GM19023 (cell line): ENCODE results near the gene ADCY4.
A peak's percentile ranks its signal among the peaks of the same experiment; 100 is the strongest.
"Not testable (repeated sequence)": the region's sequence is repeated elsewhere in the genome, so short reads cannot be mapped to it uniquely, and the experiment has no call there.

ENCODE experiments used
- ATAC-seq: cut with Tn5 transposase; IDR thresholded peaks from one replicate; pipeline ENCODE4 v1.9.1; 2021; ENCODE audit warnings: mild to moderate bottlenecking, moderate library complexity; ENCODE audit not compliant: unreplicated experiment

ADCY4 gene

DNA sequence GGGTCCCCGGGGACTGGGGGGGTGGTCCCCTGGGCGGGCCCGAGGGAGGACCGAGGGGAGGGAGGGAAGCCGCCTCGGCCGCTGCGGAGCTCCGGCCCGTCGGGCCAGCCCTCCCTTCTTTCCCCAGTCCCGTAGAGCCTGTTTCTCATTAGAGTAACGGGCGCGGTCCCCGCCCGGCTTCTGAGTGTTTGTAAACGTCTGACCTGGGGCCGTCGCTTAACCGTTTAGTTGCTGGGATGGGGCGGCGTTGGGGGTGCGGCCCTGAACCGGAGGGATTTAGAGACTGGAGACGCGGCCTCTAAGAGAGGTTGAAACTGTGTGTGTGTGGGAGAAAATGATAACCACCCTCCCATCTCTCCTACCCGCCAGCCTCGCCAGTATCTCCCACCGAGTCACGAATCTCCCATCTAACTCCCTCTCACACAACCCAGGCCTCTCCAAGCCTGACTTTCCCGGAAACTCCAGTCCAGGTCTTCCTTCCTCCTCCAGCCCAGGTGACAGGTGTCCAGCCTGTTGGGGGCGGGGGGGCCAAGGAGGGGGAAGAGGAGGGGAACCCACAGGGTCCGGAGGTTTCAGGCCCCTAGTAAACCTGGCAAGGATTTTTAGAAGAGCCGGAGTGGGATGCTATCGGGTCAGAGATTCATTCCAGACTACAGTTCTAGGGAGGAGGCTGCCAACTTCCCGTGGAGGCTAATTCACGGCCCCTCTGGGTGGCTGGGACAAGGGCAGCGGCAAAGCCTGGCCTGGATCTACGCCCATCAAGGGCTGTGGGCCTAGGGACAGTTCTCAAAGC, 32.0 kb upstream of the ADCY4 start:
- peak; percentile 59 for ATAC-seq

DNA sequence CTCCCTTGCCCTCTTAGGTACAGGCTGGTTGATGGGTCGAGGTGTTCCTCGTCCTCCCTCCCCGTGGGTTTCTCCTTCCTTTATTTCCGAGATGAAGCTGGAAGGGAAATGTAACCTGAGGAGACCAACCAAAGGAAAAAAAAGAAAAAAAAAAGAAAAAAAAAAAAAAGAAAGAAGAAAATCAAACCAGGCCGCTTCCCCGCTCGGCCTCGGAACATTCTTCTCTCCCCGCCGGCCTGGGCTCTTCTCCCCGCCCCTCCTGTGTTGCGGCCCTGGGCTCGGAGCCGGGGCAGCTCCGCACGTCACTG, 31.5 kb upstream of the ADCY4 start:
- no peak for ATAC-seq

DNA sequence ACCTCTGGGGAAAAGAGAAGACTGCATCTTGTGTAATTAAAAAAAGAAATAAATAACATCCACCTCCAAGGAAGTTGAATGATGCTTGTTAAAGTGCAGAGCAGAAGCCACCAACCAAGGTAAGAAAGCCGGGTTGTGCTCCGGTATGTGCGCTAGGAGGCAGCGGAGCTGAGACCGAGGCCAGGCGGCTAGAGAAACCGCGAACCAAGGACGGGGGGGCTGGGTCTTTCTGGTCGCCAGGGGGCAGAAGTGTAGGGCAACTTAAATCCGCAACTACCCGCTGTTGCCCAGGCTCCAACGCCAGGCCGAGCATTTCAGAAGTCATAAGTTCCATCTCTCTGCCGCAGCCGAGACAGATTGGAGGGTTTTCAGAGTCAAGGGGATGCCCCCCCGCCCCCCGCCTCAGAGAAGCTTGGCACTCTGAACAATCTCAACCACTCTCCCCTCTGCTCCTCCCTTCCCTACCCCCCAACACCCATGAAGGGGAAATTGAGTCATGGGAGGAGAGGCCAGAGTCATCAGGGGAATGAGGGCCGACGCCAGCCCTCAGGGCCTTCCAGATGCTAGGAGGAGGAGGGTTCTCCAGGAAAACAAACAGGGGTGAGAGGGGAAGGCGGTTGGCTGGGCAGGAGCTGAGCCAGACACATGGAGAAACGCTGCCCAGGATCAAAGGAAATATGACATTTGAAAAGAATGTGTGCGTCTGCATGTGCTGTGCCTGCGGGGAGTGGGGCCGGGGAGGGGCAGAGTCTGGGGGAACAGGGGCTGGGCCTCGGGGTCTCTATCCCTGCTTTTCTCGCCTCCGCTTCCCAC, 30.9 kb upstream of the ADCY4 start:
- peak; percentile 38 for ATAC-seq

DNA sequence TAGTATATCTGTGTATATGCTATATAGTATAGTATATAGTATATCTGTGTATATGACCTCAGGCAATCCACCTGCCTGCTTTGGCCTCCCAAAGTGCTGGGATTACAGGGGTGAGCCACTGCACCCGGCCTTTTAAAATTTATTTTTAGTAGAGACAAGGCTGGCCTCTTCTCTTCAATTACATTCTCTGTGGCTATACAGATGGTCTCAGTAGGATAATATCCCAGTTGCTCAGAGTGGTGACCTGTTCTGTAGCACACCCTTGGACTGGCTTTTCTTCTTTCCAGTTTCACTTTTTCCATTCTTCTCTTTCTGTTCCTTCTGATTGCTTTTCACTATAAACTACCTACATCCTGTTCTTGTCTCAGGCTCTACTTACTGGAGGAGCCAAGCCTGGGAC, 30.0 kb upstream of the ADCY4 start:
- ATAC-seq, result no peak

DNA sequence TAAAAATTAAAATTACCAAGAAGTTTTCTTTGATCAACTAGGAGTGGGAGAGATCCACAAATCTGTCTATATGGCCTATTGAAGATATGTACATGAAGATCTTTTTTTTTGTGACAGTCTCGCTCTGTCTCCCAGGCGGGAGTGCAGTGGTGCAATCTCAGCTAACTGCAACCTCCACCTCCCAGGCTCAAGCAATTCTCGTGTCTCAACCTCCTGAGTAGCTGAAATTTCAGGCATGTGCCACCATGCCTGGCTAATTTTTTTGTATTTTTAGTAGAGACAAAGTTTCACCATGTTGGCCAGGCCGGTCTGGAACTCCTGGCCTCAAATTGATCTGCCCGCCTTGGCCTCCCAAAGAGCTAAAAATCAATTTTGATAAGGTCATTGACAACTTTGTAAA, 28.5 kb upstream of the ADCY4 start:
- ATAC-seq, result no peak

DNA sequence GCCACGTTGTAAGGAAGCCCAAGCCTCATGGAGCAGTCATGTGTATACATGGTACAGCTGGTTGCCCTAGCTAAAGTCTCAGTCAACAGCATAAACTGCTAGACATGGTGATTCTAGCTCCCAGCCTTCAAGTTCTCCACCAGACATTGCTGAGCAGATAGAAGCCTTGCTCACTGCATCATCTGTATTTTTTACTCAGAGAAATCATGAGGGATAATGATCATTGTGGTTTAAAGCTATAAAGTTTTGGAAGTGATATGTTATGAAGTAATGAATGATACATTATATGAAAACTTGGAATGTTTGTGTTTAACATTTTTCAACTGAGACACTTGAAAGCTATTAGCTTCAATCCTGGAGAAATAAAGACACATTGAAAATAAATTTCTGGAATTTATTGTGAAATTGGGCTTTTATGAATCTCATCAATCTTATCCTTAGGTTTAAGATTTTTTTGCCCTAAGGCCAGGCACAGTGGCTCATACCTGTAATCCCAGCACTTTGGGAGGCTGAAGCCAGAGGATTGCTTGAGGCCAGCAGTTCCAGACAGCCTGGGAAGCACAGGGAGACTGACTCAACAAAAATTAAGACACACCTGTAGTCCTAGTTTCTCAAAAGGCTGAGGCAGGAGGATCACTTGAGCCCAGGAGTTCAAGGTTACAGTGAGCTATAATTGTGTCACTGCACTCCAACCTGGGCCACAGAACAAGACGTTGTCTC, 27.5 kb upstream of the ADCY4 start:
- no peak for ATAC-seq

DNA sequence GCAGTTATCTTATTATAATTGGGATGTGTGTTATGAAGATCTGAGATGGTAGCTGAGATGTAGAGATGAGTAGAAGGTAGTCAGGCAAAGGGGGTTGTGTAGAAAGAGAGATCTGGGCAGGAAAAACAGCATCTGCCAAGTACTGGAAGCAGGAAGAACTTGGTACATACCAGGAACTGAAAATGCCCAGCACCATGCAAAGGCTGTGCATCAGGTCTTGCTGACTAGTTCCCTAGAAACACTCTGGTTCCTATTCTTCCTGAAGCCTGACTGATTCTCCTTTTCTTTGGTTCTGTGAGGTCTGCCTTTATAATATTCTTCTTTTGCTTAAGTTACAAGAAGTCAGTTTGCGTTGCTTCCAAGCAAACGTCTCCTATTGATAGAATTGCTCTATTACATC, 26.5 kb upstream of the ADCY4 start:
- no peak for ATAC-seq

DNA sequence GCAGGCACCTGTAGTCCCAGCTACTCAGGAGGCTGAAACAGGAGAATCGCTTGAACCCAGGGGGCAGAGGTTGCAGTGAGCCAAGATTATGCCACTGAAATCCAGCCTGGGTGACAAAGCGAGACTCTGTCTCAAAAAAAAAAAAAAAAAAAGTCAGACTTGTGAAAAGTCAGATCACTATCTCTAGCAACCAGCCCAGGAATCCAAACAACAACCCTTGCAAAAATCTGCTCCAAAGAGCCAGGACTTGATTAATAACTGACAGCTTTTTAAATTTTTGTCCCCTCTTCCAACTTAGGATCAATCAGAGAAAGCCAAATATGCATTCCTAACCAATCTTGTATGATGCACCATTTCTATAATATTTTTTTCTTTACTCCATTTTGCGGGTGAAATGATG, 25.4 kb upstream of the ADCY4 start:
- no peak for ATAC-seq

DNA sequence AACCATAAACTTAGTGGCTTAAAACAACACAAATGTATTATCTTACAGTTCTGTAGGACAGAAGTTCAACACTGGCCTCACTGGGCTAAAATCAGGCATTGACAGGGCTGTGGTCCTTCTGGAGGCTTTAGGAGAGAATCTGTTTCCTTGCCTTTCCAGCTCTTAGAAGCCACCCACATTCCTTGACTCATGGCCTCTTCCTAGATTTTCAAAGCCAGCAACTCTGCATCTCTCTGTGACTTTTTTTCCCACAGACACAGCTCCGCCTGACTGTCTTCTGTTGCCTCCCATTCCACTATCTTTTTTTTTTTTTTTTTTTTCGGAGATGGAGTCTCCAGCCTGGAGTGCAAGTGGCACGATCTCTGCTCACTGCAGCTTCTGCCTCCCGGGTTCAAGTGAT, 21.3 kb upstream of the ADCY4 start:
- ATAC-seq, result no peak

DNA sequence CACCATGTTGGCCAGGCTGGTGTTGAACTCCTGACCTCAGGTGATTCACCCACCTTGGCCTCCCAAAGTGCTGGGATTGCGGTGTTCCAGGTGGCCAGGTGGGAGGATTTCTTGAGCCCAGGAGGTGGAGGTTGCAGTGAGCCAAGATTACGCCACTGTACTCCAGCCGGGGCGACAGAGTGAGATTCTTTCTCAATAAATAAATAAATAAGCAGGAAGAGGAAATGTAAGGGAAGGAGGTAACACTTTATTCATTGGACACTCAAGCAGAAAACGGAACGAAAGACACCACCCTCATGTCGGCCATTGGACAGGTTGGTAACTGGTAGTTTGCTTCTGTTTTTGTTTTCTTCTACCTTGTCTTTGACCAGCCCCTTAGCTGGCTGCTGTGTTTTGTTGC, 20.1 kb upstream of the ADCY4 start:
- no peak for ATAC-seq

DNA sequence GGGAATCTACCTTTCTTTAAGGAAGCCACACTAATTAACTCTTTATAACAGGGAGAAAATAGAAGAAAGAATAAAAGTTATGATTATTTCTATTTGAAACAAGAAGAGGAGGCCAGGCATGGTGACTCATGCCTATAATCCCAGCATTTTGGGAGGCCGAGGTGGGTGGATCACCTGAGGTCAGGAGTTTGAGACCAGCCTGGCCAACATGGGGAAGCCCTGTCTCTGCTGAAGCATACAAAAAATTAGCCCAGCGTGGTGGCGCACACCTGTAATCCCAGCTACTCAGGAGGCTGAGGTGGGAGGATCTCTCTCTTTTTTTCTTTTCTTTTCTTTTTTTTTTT, 19.6 kb upstream of the ADCY4 start:
- not testable (repeated sequence) for ATAC-seq

DNA sequence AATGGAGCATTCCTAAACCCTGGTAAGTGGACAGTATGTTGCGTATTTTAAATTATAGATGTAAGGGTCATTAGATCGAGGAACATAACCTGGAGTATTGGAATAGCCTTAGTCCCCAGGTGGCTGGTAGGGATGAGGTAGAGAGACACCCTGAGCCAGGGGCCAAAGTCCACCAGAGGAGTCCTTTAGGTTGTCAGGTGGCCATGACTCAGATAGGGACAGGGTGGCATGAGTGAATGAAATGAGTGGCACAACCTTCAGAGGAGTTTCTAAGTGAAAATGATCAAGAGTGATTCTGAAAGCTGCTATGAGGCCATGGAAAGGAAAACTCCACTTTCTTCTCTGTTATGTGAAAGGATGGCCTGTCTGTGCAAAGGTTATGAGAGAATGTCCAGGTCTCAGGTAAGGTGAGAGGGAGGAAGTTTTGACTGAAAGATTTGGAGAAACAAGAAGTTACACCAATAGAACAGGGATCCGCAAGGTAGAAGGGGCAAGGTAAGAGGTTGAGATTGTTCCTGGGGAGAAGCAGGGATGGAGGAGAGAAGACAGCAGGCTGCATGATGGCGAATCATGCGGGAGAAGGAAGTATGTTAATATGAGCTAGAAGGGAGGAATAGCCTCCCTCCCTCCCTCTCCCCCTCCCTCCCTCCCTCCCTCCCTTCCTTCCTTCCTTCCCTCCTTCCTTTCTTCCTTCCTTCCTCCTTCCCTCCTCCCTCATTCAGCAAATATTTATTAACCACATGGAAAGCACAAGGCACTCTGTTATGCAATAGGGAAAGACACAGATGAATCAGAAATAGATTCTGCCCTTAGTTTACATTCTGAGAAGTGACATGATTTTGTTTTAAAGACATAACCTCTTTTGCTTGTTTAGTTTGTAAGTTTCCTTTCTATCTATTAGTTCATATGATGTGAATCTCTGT, 18.9 kb upstream of the ADCY4 start:
- no peak for ATAC-seq

DNA sequence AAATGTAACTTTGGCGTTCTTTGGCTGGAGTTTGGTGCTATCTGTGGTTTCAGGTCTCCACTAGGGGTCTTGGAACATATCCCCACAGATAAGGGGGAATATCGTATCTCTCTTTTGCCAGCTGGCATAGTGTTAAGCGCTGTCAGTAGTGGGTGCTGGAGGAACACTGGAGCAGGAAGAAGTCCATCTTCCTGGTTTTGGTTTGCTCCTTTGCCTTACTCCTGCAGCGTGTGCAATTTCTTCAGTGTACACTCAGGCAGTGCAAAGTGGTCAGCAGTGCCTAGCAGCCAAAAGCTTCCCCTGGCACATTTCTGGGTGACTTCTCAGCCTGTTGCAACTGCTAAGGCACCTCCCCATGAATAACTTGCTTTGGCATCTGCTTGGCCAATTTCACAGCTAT, 16.6 kb upstream of the ADCY4 start:
- ATAC-seq, result no peak

DNA sequence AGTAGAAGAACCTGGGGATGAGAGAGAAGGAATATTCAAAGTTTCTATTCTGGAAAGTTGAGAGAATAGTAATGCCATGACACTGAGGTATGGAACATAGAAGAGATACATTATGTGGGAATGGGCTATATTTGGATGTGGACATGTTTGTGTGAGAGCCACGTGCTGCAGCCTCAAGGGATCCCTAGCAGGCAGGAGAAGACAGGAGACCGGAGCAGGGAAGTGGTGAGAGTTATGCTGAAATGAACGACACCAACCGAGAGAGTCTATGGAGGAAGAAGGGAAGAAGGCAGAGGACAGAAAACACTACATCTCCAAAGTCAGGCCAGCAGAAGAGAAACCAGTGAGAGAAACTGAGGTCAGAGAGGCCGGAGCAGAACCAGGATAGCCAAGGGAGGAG, 14.9 kb upstream of the ADCY4 start:
- no peak for ATAC-seq

DNA sequence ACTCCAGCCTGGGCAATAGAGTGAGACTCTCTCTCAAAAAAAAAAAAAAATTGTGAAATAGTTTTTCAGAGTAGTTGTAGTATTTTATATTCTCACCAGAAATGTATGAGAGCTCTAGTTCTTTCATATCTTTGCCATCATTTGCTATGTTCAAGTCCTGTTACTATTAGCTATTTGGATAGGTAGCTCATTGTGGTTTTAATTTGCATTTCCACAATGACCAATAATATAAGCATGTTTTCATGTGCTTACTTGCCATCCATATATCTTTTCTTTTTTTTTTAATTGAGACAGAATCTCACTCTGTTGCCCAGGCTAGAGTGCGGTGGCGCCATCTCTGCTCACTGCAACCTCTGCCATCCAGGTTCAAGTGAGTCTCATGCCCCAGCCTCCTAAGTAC, 13.3 kb upstream of the ADCY4 start:
- no peak for ATAC-seq

DNA sequence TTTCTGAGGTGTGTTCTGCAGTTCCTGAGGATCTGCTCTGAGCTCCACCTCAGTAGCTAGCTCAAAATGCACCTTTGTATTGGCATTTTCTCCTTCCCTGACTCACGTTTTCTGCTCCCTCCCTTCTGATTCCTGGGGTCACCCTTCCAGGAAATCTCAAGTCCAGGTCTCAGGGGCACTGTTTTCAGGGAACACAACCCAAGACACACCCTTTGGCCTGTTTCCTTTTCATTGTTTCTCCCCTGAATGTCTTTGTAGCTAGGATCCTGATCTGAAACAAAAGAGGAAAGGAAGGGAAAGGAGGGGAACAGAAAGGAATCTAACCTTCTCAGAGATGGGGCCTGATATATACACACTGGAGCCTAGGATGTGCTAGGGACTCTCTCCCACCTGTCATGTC, 12.3 kb upstream of the ADCY4 start:
- ATAC-seq, result no peak

DNA sequence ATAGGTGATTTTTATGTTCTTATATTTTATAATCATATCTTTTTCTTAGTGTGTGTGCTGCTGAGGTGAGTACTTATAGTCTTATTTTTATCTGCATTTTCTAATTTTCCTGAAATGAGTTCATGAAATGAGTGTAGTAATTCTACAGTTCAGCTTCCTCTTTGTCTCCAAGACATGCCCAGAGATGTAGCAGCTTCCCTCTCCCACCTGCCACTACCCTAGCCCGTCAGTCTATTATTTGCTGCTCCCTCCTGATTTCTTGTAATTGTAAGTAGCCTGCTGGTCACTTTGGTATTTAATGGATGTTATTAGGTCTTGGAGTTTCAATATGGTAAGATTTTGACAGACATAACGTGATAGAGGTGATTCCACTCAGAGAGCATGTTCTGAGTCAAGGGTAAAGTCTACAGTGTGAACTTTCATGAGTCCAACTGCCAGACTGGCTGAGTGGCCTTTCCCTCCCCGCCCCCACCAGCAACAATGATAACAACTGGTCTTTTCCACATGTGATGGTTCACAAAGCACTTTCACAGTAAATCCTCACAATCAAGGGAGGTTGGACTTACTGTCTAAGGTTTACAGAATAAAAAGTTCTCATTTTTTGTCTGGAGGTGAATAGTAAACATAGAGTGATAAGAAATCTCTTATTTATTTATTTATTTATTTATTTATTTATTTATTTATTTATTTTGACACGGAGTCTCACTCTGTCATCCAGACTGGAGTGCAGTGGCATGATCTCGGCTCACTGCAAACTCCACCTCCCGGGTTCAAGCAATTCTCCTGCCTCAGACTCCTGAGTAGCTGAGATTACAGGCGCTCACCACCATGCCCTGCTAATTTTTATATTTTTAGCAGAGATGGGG, 9.2 kb upstream of the ADCY4 start:
- ATAC-seq, result no peak

DNA sequence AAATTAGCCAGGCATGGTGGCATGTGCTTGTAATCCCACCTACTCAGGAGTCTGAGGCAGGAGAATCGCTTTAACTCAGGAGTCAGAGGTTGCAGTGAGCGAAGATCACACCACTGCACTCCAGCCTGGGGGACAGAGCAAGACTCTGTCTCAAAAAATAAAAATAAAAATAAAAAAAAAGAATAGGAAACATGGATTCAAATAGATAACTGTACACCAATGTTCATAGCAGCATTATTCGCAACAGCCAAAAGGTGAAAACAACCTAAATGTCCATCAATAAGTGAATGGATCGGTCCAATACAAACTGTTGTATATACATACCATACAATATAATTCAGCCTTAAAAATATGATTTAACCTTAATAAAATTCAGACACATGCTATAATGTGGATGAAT, 8.0 kb upstream of the ADCY4 start:
- ATAC-seq, result no peak

DNA sequence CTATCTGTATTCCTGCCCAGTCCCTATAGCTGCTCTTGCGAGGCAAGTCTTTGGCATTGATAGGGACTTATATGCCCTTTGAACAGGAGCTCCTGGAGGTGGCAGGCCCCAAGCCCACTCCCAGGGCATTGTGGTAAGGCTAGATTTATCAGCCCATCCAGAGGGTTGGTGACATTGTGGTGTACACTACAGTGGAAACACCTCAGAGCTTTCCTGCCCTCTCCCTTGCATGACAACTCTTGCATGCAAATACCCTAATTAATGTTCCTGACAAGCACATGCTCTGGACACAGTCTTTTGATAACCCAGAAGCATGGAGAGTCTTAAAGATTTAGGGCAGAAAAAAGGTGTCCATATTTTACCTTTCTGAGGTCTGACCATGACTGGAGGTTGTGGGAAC, 5.7 kb upstream of the ADCY4 start:
- no peak for ATAC-seq
